Measurements from ENCODE around the gene HHLA2. TPM values are rescaled to one million over a fixed set of nuclear protein-coding genes. Genes with fewer than 3 reads are reported as not detected.
"Not testable (repeated sequence)": the region's sequence is repeated elsewhere in the genome, so short reads cannot be mapped to it uniquely, and the experiment has no call there.

Gene HHLA2
- total RNA-seq, 1 experiment from 2014 or later, result 5.8 TPM

DNA sequence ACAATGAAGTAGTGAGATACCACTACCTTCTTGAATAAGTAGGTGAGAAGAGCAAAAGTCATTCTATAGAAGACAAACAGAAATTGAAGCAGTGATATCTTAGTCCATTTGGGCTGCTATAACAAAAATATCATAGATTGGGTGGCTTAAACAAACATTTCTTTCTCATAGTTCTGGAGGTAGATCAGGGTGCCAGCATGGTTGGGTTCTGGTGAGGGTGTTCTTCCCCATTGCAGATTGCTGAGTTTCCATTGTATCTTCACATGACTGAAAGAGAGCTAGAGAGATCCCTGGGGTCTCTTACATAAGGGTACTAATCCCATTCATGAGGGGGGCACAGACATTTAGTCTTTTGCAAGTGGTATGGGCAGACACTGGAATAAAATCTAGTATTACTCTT is 41.2 kb upstream of the HHLA2 start:
- no peak overlapping the region for H3K4me3 Mint-ChIP-seq (ENCODE audit: low read depth, unreplicated experiment)
- CTCF ChIA-PET, result no interaction called here
- H3K4me1 Mint-ChIP-seq (ENCODE audit: low read depth, unreplicated experiment), result no peaks in the 10 kb centered on the region
- H3K36me3 Mint-ChIP-seq (ENCODE audit: insufficient read depth, unreplicated experiment), result no peaks in the 10 kb centered on the region
- intact Hi-C loops (cut with micrococcal nuclease; ENCODE audit: unreplicated experiment), result no loop called here
- DNase-seq, result no peak
- no peak overlapping the region for H3K27ac Mint-ChIP-seq (ENCODE audit: unreplicated experiment)
- H3K9me3 Mint-ChIP-seq (ENCODE audit: low read depth, unreplicated experiment), result peaks cover 2% of the 10 kb centered on the region
- TF ChIP-seq, protein P1, sequence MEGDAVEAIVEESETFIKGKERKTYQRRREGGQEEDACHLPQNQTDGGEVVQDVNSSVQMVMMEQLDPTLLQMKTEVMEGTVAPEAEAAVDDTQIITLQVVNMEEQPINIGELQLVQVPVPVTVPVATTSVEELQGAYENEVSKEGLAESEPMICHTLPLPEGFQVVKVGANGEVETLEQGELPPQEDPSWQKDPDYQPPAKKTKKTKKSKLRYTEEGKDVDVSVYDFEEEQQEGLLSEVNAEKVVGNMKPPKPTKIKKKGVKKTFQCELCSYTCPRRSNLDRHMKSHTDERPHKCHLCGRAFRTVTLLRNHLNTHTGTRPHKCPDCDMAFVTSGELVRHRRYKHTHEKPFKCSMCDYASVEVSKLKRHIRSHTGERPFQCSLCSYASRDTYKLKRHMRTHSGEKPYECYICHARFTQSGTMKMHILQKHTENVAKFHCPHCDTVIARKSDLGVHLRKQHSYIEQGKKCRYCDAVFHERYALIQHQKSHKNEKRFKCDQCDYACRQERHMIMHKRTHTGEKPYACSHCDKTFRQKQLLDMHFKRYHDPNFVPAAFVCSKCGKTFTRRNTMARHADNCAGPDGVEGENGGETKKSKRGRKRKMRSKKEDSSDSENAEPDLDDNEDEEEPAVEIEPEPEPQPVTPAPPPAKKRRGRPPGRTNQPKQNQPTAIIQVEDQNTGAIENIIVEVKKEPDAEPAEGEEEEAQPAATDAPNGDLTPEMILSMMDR (IDR thresholded peaks at IDR 0.05; ENCODE audit: unreplicated experiment), result no peak
- BruUV-seq (replicated peaks), result no TSS peak
- H3K27me3 Mint-ChIP-seq (ENCODE audit: unreplicated experiment), result no peaks in the 10 kb centered on the region

DNA sequence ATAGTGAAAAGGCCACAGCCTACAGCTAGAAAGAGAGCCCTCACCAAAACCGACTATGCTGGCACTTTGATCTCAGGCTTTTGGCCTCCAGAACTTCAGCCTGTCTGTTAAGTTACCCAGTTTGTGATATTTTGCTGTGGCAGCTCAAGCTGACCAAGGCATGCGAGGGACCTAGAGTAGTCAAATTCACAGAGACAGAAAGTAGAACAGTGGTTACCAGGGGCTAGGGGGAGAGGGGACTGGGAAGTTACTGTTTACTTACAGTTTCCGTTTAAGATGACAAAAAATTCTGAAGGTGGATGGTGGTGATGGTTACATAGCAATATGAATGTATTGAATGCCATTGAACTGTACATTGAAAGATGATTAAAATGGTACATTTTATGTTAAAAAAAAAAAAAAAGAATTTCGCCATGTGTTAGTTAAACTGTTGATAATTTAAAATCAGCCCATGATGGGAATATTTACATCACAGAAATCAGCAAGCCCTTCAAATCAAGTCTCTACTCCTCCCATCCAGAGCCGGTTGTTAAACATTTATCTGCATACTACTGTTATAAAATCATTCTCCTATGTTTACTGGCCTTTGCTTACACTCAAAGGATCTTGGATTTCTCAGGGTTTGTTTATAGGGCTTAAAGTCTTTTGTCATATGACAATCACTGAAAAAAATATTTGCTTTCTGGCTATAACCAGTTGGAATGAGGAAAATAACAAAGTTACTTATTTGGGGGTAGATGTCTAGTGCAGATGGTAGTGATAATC is 31.6 kb upstream of the HHLA2 start:
- H3K36me3 Mint-ChIP-seq (ENCODE audit: insufficient read depth, unreplicated experiment); intact Hi-C loops (cut with micrococcal nuclease; ENCODE audit: unreplicated experiment); BruUV-seq (replicated peaks); H3K4me3 Mint-ChIP-seq (ENCODE audit: low read depth, unreplicated experiment); H3K9me3 Mint-ChIP-seq (ENCODE audit: low read depth, unreplicated experiment); H3K27ac Mint-ChIP-seq (ENCODE audit: unreplicated experiment); H3K27me3 Mint-ChIP-seq (ENCODE audit: unreplicated experiment); CTCF ChIA-PET; H3K4me1 Mint-ChIP-seq (ENCODE audit: low read depth, unreplicated experiment); DNase-seq: not testable (repeated sequence)

DNA sequence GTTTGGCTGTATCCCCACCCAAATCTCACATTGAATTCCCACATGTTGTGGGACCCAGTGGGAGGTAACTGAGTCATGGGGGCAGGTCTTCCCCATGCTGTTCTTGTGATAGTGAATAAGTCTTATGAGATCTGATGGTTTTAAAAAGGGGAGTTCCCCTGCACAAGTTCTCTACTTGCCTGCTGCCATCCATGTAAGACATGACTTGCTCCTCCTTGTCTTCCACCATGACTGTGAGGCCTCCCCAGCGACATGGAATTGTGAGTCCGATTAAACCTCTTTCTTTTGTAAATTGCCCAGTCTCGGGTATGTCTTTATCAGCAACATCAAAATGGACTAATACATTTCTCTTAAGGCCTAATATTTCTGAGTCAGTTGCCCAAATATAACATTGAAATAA is 28.1 kb upstream of the HHLA2 start:
- intact Hi-C loops (cut with micrococcal nuclease; ENCODE audit: unreplicated experiment); CTCF ChIA-PET; H3K4me3 Mint-ChIP-seq (ENCODE audit: low read depth, unreplicated experiment); H3K9me3 Mint-ChIP-seq (ENCODE audit: low read depth, unreplicated experiment); H3K4me1 Mint-ChIP-seq (ENCODE audit: low read depth, unreplicated experiment); H3K36me3 Mint-ChIP-seq (ENCODE audit: insufficient read depth, unreplicated experiment); H3K27me3 Mint-ChIP-seq (ENCODE audit: unreplicated experiment); H3K27ac Mint-ChIP-seq (ENCODE audit: unreplicated experiment); BruUV-seq (replicated peaks); DNase-seq: not testable (repeated sequence)

DNA sequence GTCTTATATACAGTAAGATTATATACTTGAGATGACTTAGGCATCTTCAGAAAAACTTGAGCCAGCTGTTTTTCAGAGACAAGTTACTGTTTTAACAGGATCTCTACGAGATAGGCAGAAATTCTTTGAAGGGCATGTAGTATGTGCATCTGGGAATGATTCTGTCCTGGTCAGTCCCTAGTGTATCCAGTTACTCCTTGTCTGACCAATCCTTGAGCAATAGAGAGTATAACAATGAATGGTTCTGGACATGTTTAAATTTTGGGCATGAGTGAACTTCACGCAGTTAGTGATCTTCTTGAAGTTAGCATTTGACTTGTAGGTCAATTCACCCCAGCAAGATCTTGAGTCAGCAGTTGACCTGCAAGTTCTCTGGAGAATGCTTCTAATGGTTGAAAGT is 24.7 kb upstream of the HHLA2 start:
- no peaks in the 10 kb centered on the region for H3K27me3 Mint-ChIP-seq (ENCODE audit: unreplicated experiment)
- H3K27ac Mint-ChIP-seq (ENCODE audit: unreplicated experiment), result no peak overlapping the region
- intact Hi-C loops (cut with micrococcal nuclease; ENCODE audit: unreplicated experiment), result no loop called here
- BruUV-seq (replicated peaks), result no TSS peak
- H3K9me3 Mint-ChIP-seq (ENCODE audit: low read depth, unreplicated experiment), result peaks cover 3% of the 10 kb centered on the region
- no peak overlapping the region for H3K4me3 Mint-ChIP-seq (ENCODE audit: low read depth, unreplicated experiment)
- H3K4me1 Mint-ChIP-seq (ENCODE audit: low read depth, unreplicated experiment), result peaks cover 7% of the 10 kb centered on the region
- no peaks in the 10 kb centered on the region for H3K36me3 Mint-ChIP-seq (ENCODE audit: insufficient read depth, unreplicated experiment)
- no peak for DNase-seq
- CTCF ChIA-PET, result no interaction called here
- TF ChIP-seq, protein P1 (IDR thresholded peaks at IDR 0.05; ENCODE audit: unreplicated experiment), result no peak

DNA sequence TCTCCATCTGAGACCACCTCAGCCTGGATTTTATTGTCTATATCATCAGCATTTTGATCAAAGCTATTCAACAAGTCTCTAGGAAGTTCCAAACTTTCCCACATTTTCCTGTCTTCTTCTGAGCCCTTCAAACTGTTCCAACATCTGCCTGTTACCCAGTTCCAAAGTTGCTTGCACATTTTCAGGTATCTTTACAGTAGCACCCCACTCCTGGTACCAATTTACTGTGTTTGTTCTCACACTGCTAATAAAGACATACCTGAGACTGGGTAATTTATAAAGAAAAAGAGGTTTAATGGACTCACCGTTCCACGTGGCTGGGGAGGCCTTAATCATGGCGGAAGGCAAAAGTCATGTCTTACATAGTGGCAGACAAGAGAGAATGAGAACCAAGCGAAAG is 17.3 kb upstream of the HHLA2 start:
- H3K27me3 Mint-ChIP-seq (ENCODE audit: unreplicated experiment); CTCF ChIA-PET; BruUV-seq (replicated peaks); intact Hi-C loops (cut with micrococcal nuclease; ENCODE audit: unreplicated experiment); H3K27ac Mint-ChIP-seq (ENCODE audit: unreplicated experiment); DNase-seq; H3K9me3 Mint-ChIP-seq (ENCODE audit: low read depth, unreplicated experiment); H3K36me3 Mint-ChIP-seq (ENCODE audit: insufficient read depth, unreplicated experiment); H3K4me3 Mint-ChIP-seq (ENCODE audit: low read depth, unreplicated experiment): not testable (repeated sequence)
- peaks cover 16% of the 10 kb centered on the region for H3K4me1 Mint-ChIP-seq (ENCODE audit: low read depth, unreplicated experiment)

DNA sequence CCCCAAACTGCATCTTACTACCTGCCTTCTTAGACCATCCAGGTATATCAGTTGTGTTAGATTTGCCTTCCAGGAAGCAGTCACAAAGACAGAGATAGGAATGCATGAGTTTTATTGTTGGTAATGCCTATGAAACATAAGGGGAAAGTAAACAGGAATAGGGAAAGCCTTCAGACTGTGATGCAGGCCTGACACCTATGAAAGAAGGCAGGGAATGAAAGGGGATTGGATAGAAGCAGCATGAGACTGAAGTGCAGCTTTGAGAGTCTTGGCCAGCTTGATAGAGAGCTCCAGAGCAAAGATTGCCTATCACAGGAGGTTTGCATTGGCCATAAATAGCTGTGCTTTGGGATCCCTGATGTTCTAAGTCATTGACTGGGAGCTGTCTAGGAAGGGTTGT is 15.9 kb upstream of the HHLA2 start:
- Mint-ChIP-seq H3K4me1 (ENCODE audit: low read depth, unreplicated experiment) (peaks cover 22% of the 10 kb centered on the region), H3K9me3 (ENCODE audit: low read depth, unreplicated experiment) (no peaks in the 10 kb centered on the region), H3K27ac (ENCODE audit: unreplicated experiment) (no peak overlapping the region), H3K27me3 (ENCODE audit: unreplicated experiment) (no peaks in the 10 kb centered on the region), H3K4me3 (ENCODE audit: low read depth, unreplicated experiment) (no peak overlapping the region), H3K36me3 (ENCODE audit: insufficient read depth, unreplicated experiment) (peaks cover 5% of the 10 kb centered on the region)
- TF ChIP-seq, protein P1 (IDR thresholded peaks at IDR 0.05; ENCODE audit: unreplicated experiment), result no peak
- BruUV-seq (replicated peaks), result no TSS peak
- CTCF ChIA-PET, result no interaction called here
- no peak for DNase-seq
- intact Hi-C loops (cut with micrococcal nuclease; ENCODE audit: unreplicated experiment), result no loop called here

Measured in Calu3 (cell line).